Fibroblast of villous mesenchyme (primary cell): ENCODE results near the gene ITIH1. TPM values are rescaled to one million over a fixed set of nuclear protein-coding genes. Genes with fewer than 3 reads are reported as not detected.

Source experiments
- DNase-seq: peaks from one replicate; pipeline ENCODE4 v3.0.0-alpha.2; 2010; ENCODE audit warnings: low read depth
- H3K4me3 ChIP-seq: 2 replicates; pipeline ENCODE4 v1.5.1; 2011; ENCODE audit warnings: low read depth, mild to moderate bottlenecking, low read length
- CTCF ChIP-seq: IDR thresholded peaks from 2 replicates; pipeline ENCODE4 v1.5.1; 2012; ENCODE audit warnings: low read depth, mild to moderate bottlenecking, low read length; ENCODE audit not compliant: insufficient read depth
- total RNA-seq: library from RNA; depleted of rRNA; stranded (reverse); fragments of >200 nt; gene quantifications from 2 replicates; pipeline ENCODE4 v1.2.3, GENCODE V29; 2012

The ITIH1 gene
- total RNA-seq, 1 donor = not detected

GRCh38 chr3:52742418-52743041 lies 34.9 kb upstream of the ITIH1 start:
- DNase-seq = peak; percentile 44
- TF ChIP-seq CTCF = peak; percentile 63

GRCh38 chr3:52743152-52743551 lies 34.2 kb upstream of the ITIH1 start:
- no peak for TF ChIP-seq CTCF
- H3K4me3 ChIP-seq = no peak overlapping the region
- DNase-seq = no peak

More at GRCh38 chr3:52742418-52743041, 34.9 kb upstream of the ITIH1 start:
- H3K4me3 ChIP-seq = no peak overlapping the region

GRCh38 chr3:52743721-52744120 lies 33.7 kb upstream of the ITIH1 start:
- TF ChIP-seq CTCF = no peak
- DNase-seq = no peak
- H3K4me3 ChIP-seq = no peak overlapping the region

GRCh38 chr3:52752045-52752660 lies 25.2 kb upstream of the ITIH1 start:
- DNase-seq = peak; percentile 53
- no peak for TF ChIP-seq CTCF

GRCh38 chr3:52754373-52754772 lies 23.0 kb upstream of the ITIH1 start:
- DNase-seq = no peak
- H3K4me3 ChIP-seq = no peak overlapping the region
- no peak for TF ChIP-seq CTCF

More at GRCh38 chr3:52752045-52752660, 25.2 kb upstream of the ITIH1 start:
- H3K4me3 ChIP-seq = no peak overlapping the region

GRCh38 chr3:52756141-52756540 lies 21.3 kb upstream of the ITIH1 start:
- no peak for DNase-seq
- no peak overlapping the region for H3K4me3 ChIP-seq
- no peak for TF ChIP-seq CTCF
